ENCODE data around the gene NEU2.
"Not testable (repeated sequence)": the region's sequence is repeated elsewhere in the genome, so short reads cannot be mapped to it uniquely, and the experiment has no call there.

Gene NEU2

GRCh38 chr2:233035426-233036161, 3.1 kb downstream of the NEU2 start:
- no peak for DNase-seq (ENCODE audit: low spot score)

GRCh38 chr2:233036162-233036838, 3.8 kb downstream of the NEU2 start:
- no peak for DNase-seq (ENCODE audit: low spot score)

GRCh38 chr2:233037078-233037477, 4.6 kb downstream of the NEU2 start:
- no peak for DNase-seq (ENCODE audit: low spot score)

GRCh38 chr2:233039212-233039845, 6.9 kb downstream of the NEU2 start:
- no peak for DNase-seq (ENCODE audit: low spot score)

- no peak for DNase-seq (ENCODE audit: low spot score)
These were observed 7.5 kb downstream of the NEU2 start for GRCh38 chr2:233039846-233040530.

GRCh38 chr2:233040571-233040970, 8.1 kb downstream of the NEU2 start:
- no peak for DNase-seq (ENCODE audit: low spot score)

DNA sequence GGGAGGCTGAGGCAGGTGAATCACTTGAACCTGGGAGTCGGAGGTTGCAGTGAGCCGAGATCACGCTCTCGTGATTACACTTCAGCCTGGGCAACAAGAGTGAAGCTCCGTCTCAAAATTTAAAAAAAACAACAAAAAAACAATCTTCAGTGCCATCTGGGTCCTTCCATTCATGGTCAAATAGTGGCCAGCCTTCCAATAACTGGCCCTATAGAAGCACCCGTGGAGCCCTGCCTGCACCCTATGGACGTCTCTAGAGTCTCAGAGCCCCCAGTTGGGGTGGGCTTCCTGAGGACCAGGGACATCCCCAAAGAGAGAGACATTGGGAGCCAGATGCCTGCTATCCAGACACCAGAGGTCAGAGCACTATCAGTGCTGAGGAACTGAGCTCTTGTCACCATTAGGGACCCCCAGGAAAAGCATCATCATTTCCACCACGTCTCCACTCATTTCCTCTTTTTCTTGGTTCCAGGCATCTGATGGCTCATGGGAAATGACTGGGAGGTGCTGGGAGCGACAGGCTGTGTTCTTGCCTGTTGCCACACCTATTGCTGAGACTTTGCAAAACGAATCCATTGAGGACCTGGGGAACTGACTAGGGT, 9.4 kb downstream of the NEU2 start:
- no peak for DNase-seq (ENCODE audit: low spot score)

- DNase-seq (ENCODE audit: low spot score): no peak
These were observed 10.1 kb downstream of the NEU2 start for GRCh38 chr2:233042549-233042948.

GRCh38 chr2:233044974-233045605, 12.6 kb downstream of the NEU2 start:
- DNase-seq (ENCODE audit: low spot score): no peak

- DNase-seq (ENCODE audit: low spot score): no peak
These were observed 14.7 kb downstream of the NEU2 start for GRCh38 chr2:233047206-233047605.

DNA sequence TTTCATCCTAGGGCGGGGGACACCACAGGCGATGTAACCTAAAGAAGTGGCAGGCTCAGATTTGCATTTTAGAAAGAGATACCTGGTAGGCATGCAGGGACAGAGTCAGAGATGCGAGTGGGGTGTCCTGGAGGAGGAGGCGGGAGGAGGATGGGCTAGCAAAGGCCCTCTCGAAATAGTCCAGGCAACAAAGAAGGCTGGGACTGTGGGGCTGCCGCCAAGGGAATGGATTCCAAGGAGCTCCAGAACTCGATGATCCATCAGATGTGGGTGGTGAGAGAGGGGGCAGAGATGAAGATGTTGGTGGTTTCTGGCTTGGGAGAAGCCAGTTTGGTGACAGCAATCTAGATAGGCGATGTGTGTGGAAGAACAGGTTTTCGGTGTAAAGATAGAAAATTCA, 15.2 kb downstream of the NEU2 start:
- no peak for DNase-seq (ENCODE audit: low spot score)

- DNase-seq (ENCODE audit: low spot score): no peak
These were observed 16.2 kb downstream of the NEU2 start for GRCh38 chr2:233048569-233049193.

DNA sequence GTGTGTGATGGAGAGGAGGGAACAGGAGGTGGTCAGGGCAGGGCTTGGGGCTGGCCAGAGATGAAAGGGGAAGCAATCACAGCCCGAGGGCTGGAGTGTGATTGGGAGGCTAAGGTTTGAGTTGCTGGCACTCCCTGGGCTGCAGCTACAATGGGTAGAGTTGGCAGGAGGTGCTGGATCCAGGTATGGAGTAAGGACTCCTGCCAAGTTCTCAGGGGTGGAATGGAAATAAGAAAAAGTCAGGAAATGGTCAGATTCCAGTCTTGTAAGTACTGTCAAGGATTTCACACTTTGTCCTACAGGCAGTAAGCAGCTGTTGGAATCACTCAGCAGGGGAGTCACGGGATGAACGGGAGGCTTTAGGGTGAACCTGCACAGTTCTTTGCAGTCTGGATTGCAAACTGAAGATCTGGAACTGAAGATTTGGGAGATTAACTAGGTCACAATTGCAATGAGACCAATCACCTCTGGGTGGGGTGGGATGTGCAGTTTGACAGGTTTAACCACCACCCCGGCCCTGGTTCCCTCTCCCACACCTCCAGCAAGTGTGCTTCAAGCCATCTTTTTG, 16.8 kb downstream of the NEU2 start:
- no peak for DNase-seq (ENCODE audit: low spot score)

GRCh38 chr2:233051241-233052149, 19.0 kb downstream of the NEU2 start:
- DNase-seq (ENCODE audit: low spot score): no peak

DNA sequence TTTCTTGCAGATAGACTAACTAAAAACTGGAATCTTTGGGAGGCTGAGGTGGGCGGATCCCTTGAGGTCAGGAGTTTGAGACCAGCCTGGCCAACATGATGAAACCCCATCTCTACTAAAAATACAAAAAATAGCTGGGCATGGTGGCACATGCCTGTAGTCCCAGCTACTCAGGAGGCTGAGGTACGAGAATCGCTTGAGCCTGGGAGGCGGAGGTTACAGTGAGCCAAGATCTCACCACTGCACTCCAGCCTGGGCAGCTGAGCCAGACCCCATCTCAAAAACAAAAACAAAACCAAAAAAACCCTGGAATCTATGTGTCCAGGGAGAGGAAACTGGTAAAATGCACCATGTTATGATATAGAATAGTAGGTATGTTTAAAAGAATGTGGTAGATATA, 20.0 kb downstream of the NEU2 start:
- not testable (repeated sequence) for DNase-seq (ENCODE audit: low spot score)

DNA sequence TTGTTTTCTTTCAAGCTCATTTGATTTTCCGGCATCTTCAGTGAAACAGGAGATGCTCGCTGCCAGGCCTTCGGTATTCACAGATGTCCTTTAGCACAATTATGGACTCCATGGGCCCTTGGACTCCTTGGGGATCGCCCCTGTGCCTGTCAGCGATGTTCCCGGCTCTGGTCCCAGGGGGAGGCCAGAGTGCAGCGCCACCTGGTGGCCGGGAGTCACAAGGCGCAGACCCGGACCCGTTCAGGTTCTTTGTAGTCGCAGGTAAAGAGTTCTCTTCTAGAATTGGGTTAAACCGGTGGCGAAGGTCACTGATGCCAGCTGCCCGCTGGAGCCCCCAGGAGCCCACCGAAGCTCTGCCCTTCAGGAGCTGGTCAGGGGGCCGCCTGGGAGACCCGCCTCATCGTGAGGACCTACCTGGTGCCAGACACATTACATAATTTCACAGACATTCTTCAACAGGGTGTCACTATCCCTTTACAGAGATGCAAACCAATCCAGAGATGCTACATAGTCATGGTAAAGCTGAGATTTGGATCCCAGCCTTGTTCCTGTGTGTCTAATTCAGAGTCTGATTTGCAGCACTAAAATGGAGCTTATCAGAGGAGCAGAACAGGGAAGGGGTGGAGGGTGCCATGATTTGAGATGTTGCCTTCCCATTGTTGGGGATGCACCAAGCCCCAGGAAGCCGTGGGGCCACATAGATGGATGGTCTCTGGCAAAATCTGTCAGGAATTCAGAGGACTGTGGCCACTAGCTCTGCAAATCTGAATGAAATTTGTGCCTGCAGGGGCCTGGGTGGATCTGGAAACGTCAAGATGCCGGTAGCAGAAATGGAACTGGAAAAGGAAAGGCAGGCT, 21.7 kb downstream of the NEU2 start:
- peak; percentile 80 for DNase-seq (ENCODE audit: low spot score)

GRCh38 chr2:233055362-233055761, 22.9 kb downstream of the NEU2 start:
- DNase-seq (ENCODE audit: low spot score): no peak

DNA sequence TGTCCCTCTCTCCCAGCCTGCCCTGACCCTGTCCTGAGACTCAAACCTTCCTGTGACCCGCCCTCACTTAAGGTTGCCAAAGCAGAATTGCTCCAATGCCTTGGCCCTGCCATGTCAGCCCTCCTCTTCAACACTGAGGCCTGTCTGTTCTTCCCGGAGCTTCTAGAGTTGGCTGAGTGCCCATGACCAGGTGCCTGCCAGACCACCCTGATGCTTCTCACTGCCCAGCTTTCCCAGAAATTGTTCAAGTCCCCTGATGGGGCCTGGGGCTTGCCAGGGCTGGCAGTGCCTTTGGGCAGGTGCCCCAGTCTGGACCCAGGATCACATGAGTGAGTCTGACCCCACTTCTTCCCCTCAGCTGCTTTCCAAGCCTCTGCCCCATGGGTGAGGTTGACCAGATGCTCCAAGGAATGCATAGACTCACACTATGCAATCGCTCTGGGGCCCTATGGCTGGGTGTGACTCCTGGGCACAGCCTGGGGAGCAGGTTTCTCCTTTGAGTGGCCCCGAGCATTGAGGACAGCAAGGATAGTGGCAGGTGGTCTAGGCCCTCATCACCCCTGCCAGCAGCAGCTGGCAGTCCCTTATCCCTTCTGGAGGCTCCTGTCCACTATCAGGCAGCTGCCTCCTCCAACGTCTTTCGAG, 24.6 kb downstream of the NEU2 start:
- no peak for DNase-seq (ENCODE audit: low spot score)

All from hematopoietic multipotent progenitor cell treated with erythropoietin and hydrocortisone succinate and interleukin-3 and kit ligand, for 17 days (in vitro differentiated cells).